HepG2 (cell line): Measurements from ENCODE around the gene DUSP8. TPM values are rescaled to one million over a fixed set of nuclear protein-coding genes. Genes with fewer than 3 reads are reported as not detected.

Experiments used
- HMG20B ChIP-seq: conservative IDR thresholded peaks from 2 replicates; pipeline ENCODE4 v1.6.1; 2016; ENCODE audit warnings: missing genetic modification reagents, missing compliant biosample characterization
- HNRNPL ChIP-seq: fragments of 200-400 bp; formaldehyde crosslinking; IDR thresholded peaks from 2 replicates; pipeline ENCODE4 v1.6.1; 2017; ENCODE audit warnings: mild to moderate bottlenecking, low read depth, low read length
- HNRNPUL1 ChIP-seq: fragments of 200-400 bp; formaldehyde crosslinking; IDR thresholded peaks from 2 replicates; pipeline ENCODE4 v1.6.1; 2017; ENCODE audit warnings: low read depth, mild to moderate bottlenecking, low read length, moderate library complexity
- MLLT10 ChIP-seq: sonication (generic); formaldehyde crosslinking; IDR thresholded peaks from 2 replicates; pipeline ENCODE4 v1.4.0; 2020; ENCODE audit warnings: missing genetic modification reagents
- NAIF1 ChIP-seq: sonication (generic); formaldehyde crosslinking; IDR thresholded peaks from 2 replicates; pipeline ENCODE4 v1.5.0; 2020; ENCODE audit warnings: mild to moderate bottlenecking, missing genetic modification reagents, borderline replicate concordance
- NCOR1 ChIP-seq: fragments of 200-600 bp; sonication (generic); IDR thresholded peaks from 2 replicates; pipeline ENCODE4 v1.7.0; 2017; ENCODE audit warnings: antibody characterized with exemption, low read length, borderline replicate concordance
- NFIB ChIP-seq: sonication (generic); formaldehyde crosslinking; IDR thresholded peaks from 2 replicates; pipeline ENCODE4 v1.9.0; 2021; ENCODE audit warnings: missing genetic modification reagents, mild to moderate bottlenecking, borderline replicate concordance
- POGZ ChIP-seq: sonication (generic); formaldehyde crosslinking; IDR thresholded peaks from 2 replicates; pipeline ENCODE4 v1.4.0; 2020; ENCODE audit warnings: mild to moderate bottlenecking, missing genetic modification reagents
- ZFX ChIP-seq: sonication (generic); formaldehyde crosslinking; IDR thresholded peaks from 2 replicates; pipeline ENCODE4 v1.4.0; 2020; ENCODE audit warnings: mild to moderate bottlenecking, low read depth, missing genetic modification reagents, moderate library complexity
- ZNF225 ChIP-seq: sonication (generic); formaldehyde crosslinking; IDR thresholded peaks from 2 replicates; pipeline ENCODE4 v1.4.0; 2020; ENCODE audit warnings: mild to moderate bottlenecking, missing genetic modification reagents
- ZNF256 ChIP-seq: sonication (generic); formaldehyde crosslinking; conservative IDR thresholded peaks from 2 replicates; pipeline ENCODE4 v1.4.0; 2020; ENCODE audit warnings: missing genetic modification reagents
- ZNF317 ChIP-seq: sonication (generic); formaldehyde crosslinking; IDR thresholded peaks from 2 replicates; pipeline ENCODE4 v1.5.0; 2020; ENCODE audit warnings: mild to moderate bottlenecking, missing genetic modification reagents
- ZNF441 ChIP-seq: sonication (generic); formaldehyde crosslinking; IDR thresholded peaks from 2 replicates; pipeline ENCODE4 v1.7.0; 2021; ENCODE audit warnings: missing genetic modification reagents, borderline replicate concordance
- ZNF552 ChIP-seq: sonication (generic); formaldehyde crosslinking; IDR thresholded peaks from 2 replicates; pipeline ENCODE4 v1.9.0; 2022; ENCODE audit warnings: missing genetic modification reagents, mild to moderate bottlenecking, borderline replicate concordance
- ZNF607 ChIP-seq: sonication (generic); formaldehyde crosslinking; IDR thresholded peaks from 2 replicates; pipeline ENCODE4 v1.5.1; 2020; ENCODE audit warnings: missing genetic modification reagents, mild to moderate bottlenecking, borderline replicate concordance
- ZNF609 ChIP-seq: sonication (generic); formaldehyde crosslinking; IDR thresholded peaks from 2 replicates; pipeline ENCODE4 v1.4.0; 2020; ENCODE audit warnings: mild to moderate bottlenecking, missing genetic modification reagents, borderline replicate concordance
- ZNF740 ChIP-seq: sonication (generic); formaldehyde crosslinking; IDR thresholded peaks from 2 replicates; pipeline ENCODE4 v1.4.0; 2020; ENCODE audit warnings: missing genetic modification reagents
- ZNF770 ChIP-seq: sonication (generic); formaldehyde crosslinking; IDR thresholded peaks from 2 replicates; pipeline ENCODE4 v1.5.0; 2020; ENCODE audit warnings: mild to moderate bottlenecking, missing genetic modification reagents
- polyA plus RNA-seq, 8 experiments: library from polyadenylated mRNA; depleted of rRNA in 3 of 8; stranded (reverse) in 7 of 8; unstranded in 1 of 8; fragments of >200 nt; fragmentation: Illumina TruSeq in 4 of 8; extraction: Trizol in 4 of 8; gene quantifications; 2 replicates each; pipeline versions ENCODE4 v1.2.1 to v1.2.3, GENCODE V29; 2011 to 2016; ENCODE audit warnings: low read depth in 4 of 8, missing spikeins in 1 of 8, mixed read lengths in 1 of 8; ENCODE audit not compliant: insufficient read depth in 1 of 8
- total RNA-seq, 5 experiments: library from RNA; depleted of rRNA; stranded (reverse); fragments of >200 nt; fragmentation: Illumina TruSeq; extraction: Trizol; gene quantifications; 2 replicates each; pipeline ENCODE4 v1.2.3, GENCODE V29; 2016; ENCODE audit warnings: low read depth in 1 of 5
- TF ChIP-seq, protein P1 (sequence below), 2 experiments: sonication (generic) in 1 of 2; formaldehyde crosslinking in 1 of 2; IDR thresholded peaks; 2 replicates each; pipeline versions ENCODE4 v1.4.0 to v1.6.1; 2018 to 2020; ENCODE audit warnings: missing genetic modification reagents in 2 of 2, borderline replicate concordance in 1 of 2, low read depth in 1 of 2, mild to moderate bottlenecking in 1 of 2, missing biosample characterization in 1 of 2

DUSP8 gene
- total and polyA plus RNA-seq, 2 of the 13 experiments (the other 11 are each of a cell fraction or from before 2014, with no cell fraction given), result 1.8 to 8.0 TPM

DNA sequence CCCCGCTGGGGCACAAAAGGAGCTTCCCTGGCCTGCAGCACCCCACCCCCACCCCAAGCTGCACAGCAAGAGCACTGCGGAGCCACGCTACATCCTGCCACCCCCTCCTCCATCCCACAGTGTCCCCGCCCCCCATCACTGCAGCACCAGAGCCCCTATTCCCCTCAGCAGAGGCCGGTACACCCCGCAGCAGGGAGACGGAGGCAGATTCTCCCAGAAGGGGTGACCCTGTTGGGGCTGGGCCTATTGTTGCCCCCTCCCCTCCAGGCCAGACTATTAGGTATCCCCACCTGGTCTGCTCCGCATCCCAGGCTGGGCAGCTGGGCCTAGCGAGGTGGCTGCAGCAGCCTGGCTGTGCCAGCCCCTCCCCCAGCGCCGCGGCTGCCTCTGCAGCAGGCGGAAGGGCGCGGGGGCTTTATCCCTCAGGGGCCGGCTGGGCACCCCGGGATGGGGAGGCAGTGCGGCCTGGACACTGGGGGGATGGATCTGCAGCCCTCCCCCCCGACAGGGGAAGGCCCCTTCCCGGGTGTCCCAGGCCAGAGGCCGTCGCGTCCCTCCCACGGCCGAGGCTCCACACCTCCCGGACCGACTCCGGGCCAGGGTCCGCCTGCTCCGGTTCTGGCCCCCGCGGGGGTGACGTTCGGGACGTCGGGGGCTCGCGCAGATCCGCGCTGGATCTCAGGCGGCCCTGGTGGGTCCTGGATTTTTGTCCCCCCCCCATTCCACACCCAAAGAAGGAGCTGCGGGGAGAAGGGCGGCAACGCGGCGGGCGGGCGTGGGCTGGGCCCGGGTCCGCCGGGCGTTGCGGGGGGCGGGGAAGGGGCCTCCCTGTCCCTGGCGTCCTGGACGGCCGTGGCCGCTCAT lies 943 bp downstream of the DUSP8 start (continued):
- TF ChIP-seq, protein P1, sequence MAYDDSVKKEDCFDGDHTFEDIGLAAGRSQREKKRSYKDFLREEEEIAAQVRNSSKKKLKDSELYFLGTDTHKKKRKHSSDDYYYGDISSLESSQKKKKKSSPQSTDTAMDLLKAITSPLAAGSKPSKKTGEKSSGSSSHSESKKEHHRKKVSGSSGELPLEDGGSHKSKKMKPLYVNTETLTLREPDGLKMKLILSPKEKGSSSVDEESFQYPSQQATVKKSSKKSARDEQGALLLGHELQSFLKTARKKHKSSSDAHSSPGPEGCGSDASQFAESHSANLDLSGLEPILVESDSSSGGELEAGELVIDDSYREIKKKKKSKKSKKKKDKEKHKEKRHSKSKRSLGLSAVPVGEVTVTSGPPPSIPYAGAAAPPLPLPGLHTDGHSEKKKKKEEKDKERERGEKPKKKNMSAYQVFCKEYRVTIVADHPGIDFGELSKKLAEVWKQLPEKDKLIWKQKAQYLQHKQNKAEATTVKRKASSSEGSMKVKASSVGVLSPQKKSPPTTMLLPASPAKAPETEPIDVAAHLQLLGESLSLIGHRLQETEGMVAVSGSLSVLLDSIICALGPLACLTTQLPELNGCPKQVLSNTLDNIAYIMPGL (CRISPR knock-in tag; IDR thresholded peaks at IDR 0.05; ENCODE audit: borderline replicate concordance in 1 of 2, low read depth in 1 of 2), result no peak
- no peak for TF ChIP-seq ZNF552 (CRISPR knock-in tag)
- TF ChIP-seq ZNF740 (CRISPR knock-in tag), result no peak
- 0 out of 2 replicates have a peak, but pooled peaks have one; percentile 34 for TF ChIP-seq HNRNPL
- no peak for TF ChIP-seq ZNF317 (CRISPR knock-in tag)
- 0 out of 2 replicates have a peak, but pooled peaks have one; percentile 25 for TF ChIP-seq ZNF225
- no peak; the same call in 1 of the 2 replicates for TF ChIP-seq ZNF441 (CRISPR knock-in tag)
- TF ChIP-seq ZNF256, result no peak
- TF ChIP-seq ZNF607, result peak; percentile 63; the same call in 1 of the 2 replicates
- TF ChIP-seq HMG20B (CRISPR knock-in tag), result no peak
- no peak for TF ChIP-seq HNRNPUL1
- peak; percentile 70 for TF ChIP-seq ZFX (CRISPR knock-in tag)
- no peak for TF ChIP-seq NFIB (CRISPR knock-in tag)
- 0 out of 2 replicates have a peak, but pooled peaks have one; percentile 8 for TF ChIP-seq NCOR1
- no peak for TF ChIP-seq ZNF609 (CRISPR knock-in tag)
- TF ChIP-seq MLLT10 (CRISPR knock-in tag), result no peak
- no peak for TF ChIP-seq NAIF1 (CRISPR knock-in tag)
- TF ChIP-seq POGZ (CRISPR knock-in tag), result no peak
- no peak for TF ChIP-seq ZNF770 (CRISPR knock-in tag)
